ENCODE measurements around the gene ARHGEF10L.

ARHGEF10L gene

GRCh38 chr1:17657436-17657835 is 117.9 kb downstream of the ARHGEF10L start:
- WGBS: 97% methylated on average over 13 of the region's 13 CpGs
- Histone ChIP-seq H3K9me3 (ENCODE audit: control insufficient read depth, low read length) (no peaks in the 10 kb centered on the region), H2BK5ac (ENCODE audit: low read depth, low read length, poor library complexity, severe bottlenecking) (no peak overlapping the region), H2BK120ac (ENCODE audit: low read depth, low read length) (no peak overlapping the region), H3K36me3 (ENCODE audit: control insufficient read depth in 1 of 2, insufficient read depth in 2 of 2, low read depth in 1 of 2, low read length in 2 of 2) (peaks cover 64 to 73% of the 10 kb centered on the region in 2 experiments), H3K4me2 (ENCODE audit: low read length, poor library complexity, severe bottlenecking) (no peak overlapping the region), H3K9ac (ENCODE audit: low read length) (no peak overlapping the region), H3K4ac (ENCODE audit: low read depth in 1 of 2, low read length in 2 of 2) (no peak overlapping the region), H4K91ac (ENCODE audit: low read length) (no peak overlapping the region), H3K27ac (ENCODE audit: low read length, poor library complexity, severe bottlenecking) (no peak overlapping the region), H3K18ac (ENCODE audit: low read depth in 1 of 2, low read length in 2 of 2) (no peak overlapping the region), H3K4me1 (ENCODE audit: control insufficient read depth, insufficient read depth, low read depth, low read length) (peaks cover 19% of the 10 kb centered on the region), H4K8ac (ENCODE audit: low read length) (no peak overlapping the region), H2AK5ac (ENCODE audit: low read length, severe bottlenecking) (no peak overlapping the region), H2BK15ac (ENCODE audit: low read depth, poor library complexity, severe bottlenecking) (no peak overlapping the region), H3K79me1 (replicated peaks; ENCODE audit: low read length, poor library complexity, severe bottlenecking) (peaks cover 1% of the 10 kb centered on the region), H3K23ac (ENCODE audit: low read length in 2 of 2) (no peak overlapping the region), H2AFZ (ENCODE audit: low read depth, low read length) (no peak overlapping the region), H2BK12ac (ENCODE audit: low read length in 2 of 2) (no peak overlapping the region), H3K27me3 (ENCODE audit: control insufficient read depth in 1 of 2, insufficient read depth in 1 of 2, low read length in 2 of 2) (no peaks in the 10 kb centered on the region), H3K14ac (ENCODE audit: low read length in 2 of 2) (no peak overlapping the region), H3K4me3 (ENCODE audit: insufficient read depth in 1 of 2, low read depth in 1 of 2, low read length in 2 of 2) (no peak overlapping the region)
- no peak for DNase-seq

DNA sequence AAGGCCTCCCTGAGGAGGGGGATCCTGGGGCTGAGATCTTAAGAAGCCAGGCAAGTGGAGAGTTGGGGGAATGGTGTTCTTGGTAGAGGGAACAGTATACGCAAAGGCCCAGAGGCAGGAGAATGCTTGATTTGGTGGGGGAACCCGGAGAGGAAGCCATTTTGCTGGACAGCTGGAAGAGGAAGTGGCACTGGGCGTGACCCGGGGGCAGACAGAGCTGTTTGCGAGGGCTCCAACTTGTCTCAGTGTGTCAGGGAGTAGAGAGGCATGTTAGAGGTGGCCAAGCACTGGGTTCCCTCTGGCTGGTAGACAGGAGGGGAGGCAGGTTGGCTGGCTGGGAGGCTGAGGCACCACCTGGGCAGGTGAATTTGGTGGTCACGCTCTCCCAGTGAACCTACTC is 119.3 kb downstream of the ARHGEF10L start:
- Histone ChIP-seq H3K9ac (ENCODE audit: low read length) (no peak overlapping the region), H3K4me3 (ENCODE audit: insufficient read depth in 1 of 2, low read depth in 1 of 2, low read length in 2 of 2) (no peak overlapping the region), H4K91ac (ENCODE audit: low read length) (no peak overlapping the region), H3K27me3 (ENCODE audit: control insufficient read depth in 1 of 2, insufficient read depth in 1 of 2, low read length in 2 of 2) (no peaks in the 10 kb centered on the region), H2BK5ac (ENCODE audit: low read depth, low read length, poor library complexity, severe bottlenecking) (no peak overlapping the region), H3K79me1 (replicated peaks; ENCODE audit: low read length, poor library complexity, severe bottlenecking) (peaks cover 1% of the 10 kb centered on the region), H3K18ac (ENCODE audit: low read depth in 1 of 2, low read length in 2 of 2) (no peak overlapping the region), H3K27ac (ENCODE audit: low read length, poor library complexity, severe bottlenecking) (no peak overlapping the region), H3K36me3 (ENCODE audit: control insufficient read depth in 1 of 2, insufficient read depth in 2 of 2, low read depth in 1 of 2, low read length in 2 of 2) (peaks cover 65 to 66% of the 10 kb centered on the region in 2 experiments), H3K4me2 (ENCODE audit: low read length, poor library complexity, severe bottlenecking) (no peak overlapping the region), H3K4me1 (ENCODE audit: control insufficient read depth, insufficient read depth, low read depth, low read length) (peaks cover 13% of the 10 kb centered on the region), H3K23ac (ENCODE audit: low read length in 2 of 2) (no peak overlapping the region), H3K9me3 (ENCODE audit: control insufficient read depth, low read length) (no peaks in the 10 kb centered on the region), H2AK5ac (ENCODE audit: low read length, severe bottlenecking) (no peak overlapping the region), H3K14ac (ENCODE audit: low read length in 2 of 2) (no peak overlapping the region), H2BK120ac (ENCODE audit: low read depth, low read length) (no peak overlapping the region), H4K8ac (ENCODE audit: low read length) (no peak overlapping the region), H2BK12ac (ENCODE audit: low read length in 2 of 2) (no peak overlapping the region), H2BK15ac (ENCODE audit: low read depth, poor library complexity, severe bottlenecking) (no peak overlapping the region), H2AFZ (ENCODE audit: low read depth, low read length) (no peak overlapping the region), H3K4ac (ENCODE audit: low read depth in 1 of 2, low read length in 2 of 2) (no peak overlapping the region)
- no peak for DNase-seq
- WGBS: 94% methylated on average over 6 of the region's 6 CpGs

DNA sequence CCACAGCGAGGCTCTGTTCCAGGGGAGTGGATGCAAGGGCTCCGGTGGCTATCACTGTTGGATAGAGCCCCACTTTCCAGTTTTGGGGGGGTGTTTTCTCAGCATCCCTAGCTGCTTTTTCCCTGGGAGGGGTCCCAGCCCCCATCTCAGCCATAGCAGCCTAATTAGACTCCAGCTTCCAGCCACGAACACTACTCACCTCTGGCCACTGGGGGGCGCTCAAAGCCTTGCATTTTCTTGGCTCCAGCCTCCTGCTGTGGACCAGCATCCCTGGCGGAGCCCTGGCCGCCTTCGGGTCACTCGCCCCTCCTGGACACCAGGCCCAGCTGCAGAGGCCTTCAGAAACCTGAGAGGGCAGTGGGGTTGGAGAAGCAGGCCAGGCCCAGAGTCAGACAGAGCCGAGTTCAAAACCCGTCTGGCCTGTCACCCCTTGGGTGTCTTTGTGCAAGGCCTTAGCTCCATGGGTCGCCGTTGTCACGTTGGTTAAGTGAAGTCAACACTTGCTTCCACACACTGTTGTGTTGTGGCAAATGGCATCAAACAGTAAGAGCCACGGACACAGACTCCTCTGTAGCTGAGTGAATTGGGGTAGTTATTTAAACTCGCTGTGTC is 122.2 kb downstream of the ARHGEF10L start:
- peak; percentile 61 for DNase-seq
- H3K23ac ChIP-seq (ENCODE audit: low read length in 2 of 2): no peak overlapping the region
- no peak overlapping the region for H2BK15ac ChIP-seq (ENCODE audit: low read depth, poor library complexity, severe bottlenecking)
- H3K18ac ChIP-seq (ENCODE audit: low read depth in 1 of 2, low read length in 2 of 2): no peak overlapping the region
- H3K36me3 ChIP-seq (ENCODE audit: control insufficient read depth in 1 of 2, insufficient read depth in 2 of 2, low read depth in 1 of 2, low read length in 2 of 2): peaks cover 64 to 76% of the 10 kb centered on the region in 2 experiments
- no peak overlapping the region for H2BK12ac ChIP-seq (ENCODE audit: low read length in 2 of 2)
- H4K91ac ChIP-seq (ENCODE audit: low read length): no peak overlapping the region
- no peaks in the 10 kb centered on the region for H3K27me3 ChIP-seq (ENCODE audit: control insufficient read depth in 1 of 2, insufficient read depth in 1 of 2, low read length in 2 of 2)
- H3K14ac ChIP-seq (ENCODE audit: low read length in 2 of 2): no peak overlapping the region
- H4K8ac ChIP-seq (ENCODE audit: low read length): no peak overlapping the region
- H3K79me1 ChIP-seq (replicated peaks; ENCODE audit: low read length, poor library complexity, severe bottlenecking): peaks cover 1% of the 10 kb centered on the region
- H2BK120ac ChIP-seq (ENCODE audit: low read depth, low read length): no peak overlapping the region
- H3K4me3 ChIP-seq (ENCODE audit: insufficient read depth in 1 of 2, low read depth in 1 of 2, low read length in 2 of 2): no peak overlapping the region
- H3K4me2 ChIP-seq (ENCODE audit: low read length, poor library complexity, severe bottlenecking): no peak overlapping the region
- WGBS: 66% methylated on average over 15 of the region's 15 CpGs
- H3K9me3 ChIP-seq (ENCODE audit: control insufficient read depth, low read length): no peaks in the 10 kb centered on the region
- H2AK5ac ChIP-seq (ENCODE audit: low read length, severe bottlenecking): no peak overlapping the region
- no peak overlapping the region for H3K4ac ChIP-seq (ENCODE audit: low read depth in 1 of 2, low read length in 2 of 2)
- no peak overlapping the region for H3K9ac ChIP-seq (ENCODE audit: low read length)
- H2AFZ ChIP-seq (ENCODE audit: low read depth, low read length): no peak overlapping the region
- H3K27ac ChIP-seq (ENCODE audit: low read length, poor library complexity, severe bottlenecking): no peak overlapping the region
- no peak overlapping the region for H2BK5ac ChIP-seq (ENCODE audit: low read depth, low read length, poor library complexity, severe bottlenecking)
- peaks cover 2% of the 10 kb centered on the region for H3K4me1 ChIP-seq (ENCODE audit: control insufficient read depth, insufficient read depth, low read depth, low read length)

GRCh38 chr1:17662296-17662695 is 122.8 kb downstream of the ARHGEF10L start:
- no peak overlapping the region for H3K4me3 ChIP-seq (ENCODE audit: insufficient read depth in 1 of 2, low read depth in 1 of 2, low read length in 2 of 2)
- no peak overlapping the region for H3K4ac ChIP-seq (ENCODE audit: low read depth in 1 of 2, low read length in 2 of 2)
- H3K36me3 ChIP-seq (ENCODE audit: control insufficient read depth in 1 of 2, insufficient read depth in 2 of 2, low read depth in 1 of 2, low read length in 2 of 2): peaks cover 57 to 74% of the 10 kb centered on the region in 2 experiments
- no peak overlapping the region for H3K27ac ChIP-seq (ENCODE audit: low read length, poor library complexity, severe bottlenecking)
- H3K79me1 ChIP-seq (replicated peaks; ENCODE audit: low read length, poor library complexity, severe bottlenecking): peaks cover 1% of the 10 kb centered on the region
- H3K18ac ChIP-seq (ENCODE audit: low read depth in 1 of 2, low read length in 2 of 2): no peak overlapping the region
- no peak overlapping the region for H2BK12ac ChIP-seq (ENCODE audit: low read length in 2 of 2)
- H2BK15ac ChIP-seq (ENCODE audit: low read depth, poor library complexity, severe bottlenecking): peak overlapping the region; percentile 26
- H3K14ac ChIP-seq (ENCODE audit: low read length in 2 of 2): no peak overlapping the region
- H3K23ac ChIP-seq (ENCODE audit: low read length in 2 of 2): no peak overlapping the region
- 95% methylated on average over 10 of the region's 10 CpGs for WGBS
- H2AFZ ChIP-seq (ENCODE audit: low read depth, low read length): no peak overlapping the region
- no peaks in the 10 kb centered on the region for H3K27me3 ChIP-seq (ENCODE audit: control insufficient read depth in 1 of 2, insufficient read depth in 1 of 2, low read length in 2 of 2)
- H2BK5ac ChIP-seq (ENCODE audit: low read depth, low read length, poor library complexity, severe bottlenecking): no peak overlapping the region
- H4K91ac ChIP-seq (ENCODE audit: low read length): no peak overlapping the region
- H3K4me1 ChIP-seq (ENCODE audit: control insufficient read depth, insufficient read depth, low read depth, low read length): peaks cover 2% of the 10 kb centered on the region
- no peak for DNase-seq
- H3K4me2 ChIP-seq (ENCODE audit: low read length, poor library complexity, severe bottlenecking): no peak overlapping the region
- H2AK5ac ChIP-seq (ENCODE audit: low read length, severe bottlenecking): no peak overlapping the region
- H3K9me3 ChIP-seq (ENCODE audit: control insufficient read depth, low read length): no peaks in the 10 kb centered on the region
- H4K8ac ChIP-seq (ENCODE audit: low read length): no peak overlapping the region
- H3K9ac ChIP-seq (ENCODE audit: low read length): no peak overlapping the region
- H2BK120ac ChIP-seq (ENCODE audit: low read depth, low read length): no peak overlapping the region
